Measurements from ENCODE around the gene PRKCA.

PRKCA gene

GRCh38 chr17:66836063-66837005 lies 533.9 kb downstream of the PRKCA start:
- H3K27me3 Mint-ChIP-seq, result peaks cover 60% of the 10 kb centered on the region
- H3K9me3 Mint-ChIP-seq, result no peaks in the 10 kb centered on the region
- H3K27ac Mint-ChIP-seq, result no peak overlapping the region
- H3K4me3 Mint-ChIP-seq, result no peak overlapping the region
- no peaks in the 10 kb centered on the region for H3K36me3 Mint-ChIP-seq (ENCODE audit: low read depth)
- H3K4me1 Mint-ChIP-seq (ENCODE audit: low read depth), result no peaks in the 10 kb centered on the region
- no peak for DNase-seq

GRCh38 chr17:66837226-66837625 lies 534.8 kb downstream of the PRKCA start:
- Mint-ChIP-seq H3K9me3 (no peaks in the 10 kb centered on the region), H3K27me3 (peaks cover 52% of the 10 kb centered on the region)

GRCh38 chr17:66837885-66838665 lies 535.7 kb downstream of the PRKCA start:
- peaks cover 45% of the 10 kb centered on the region for H3K27me3 Mint-ChIP-seq
- H3K27ac Mint-ChIP-seq, result no peak overlapping the region
- no peaks in the 10 kb centered on the region for H3K9me3 Mint-ChIP-seq
- no peaks in the 10 kb centered on the region for H3K36me3 Mint-ChIP-seq (ENCODE audit: low read depth)
- no peaks in the 10 kb centered on the region for H3K4me1 Mint-ChIP-seq (ENCODE audit: low read depth)
- H3K4me3 Mint-ChIP-seq, result no peak overlapping the region
- DNase-seq, result no peak

More at GRCh38 chr17:66837226-66837625, 534.8 kb downstream of the PRKCA start:
- no peak overlapping the region for H3K27ac Mint-ChIP-seq
- DNase-seq, result no peak
- no peaks in the 10 kb centered on the region for H3K4me1 Mint-ChIP-seq (ENCODE audit: low read depth)
- H3K4me3 Mint-ChIP-seq, result no peak overlapping the region
- H3K36me3 Mint-ChIP-seq (ENCODE audit: low read depth), result no peaks in the 10 kb centered on the region

GRCh38 chr17:66839616-66840015 lies 537.2 kb downstream of the PRKCA start:
- no peaks in the 10 kb centered on the region for H3K4me1 Mint-ChIP-seq (ENCODE audit: low read depth)

GRCh38 chr17:66840061-66840460 lies 537.6 kb downstream of the PRKCA start:
- Mint-ChIP-seq H3K27me3 (peaks cover 32% of the 10 kb centered on the region), H3K4me1 (ENCODE audit: low read depth) (no peaks in the 10 kb centered on the region), H3K4me3 (no peak overlapping the region), H3K36me3 (ENCODE audit: low read depth) (no peaks in the 10 kb centered on the region), H3K27ac (no peak overlapping the region), H3K9me3 (no peaks in the 10 kb centered on the region)
- DNase-seq, result no peak

More at GRCh38 chr17:66839616-66840015, 537.2 kb downstream of the PRKCA start:
- Mint-ChIP-seq H3K36me3 (ENCODE audit: low read depth) (no peaks in the 10 kb centered on the region), H3K27ac (no peak overlapping the region), H3K4me3 (no peak overlapping the region), H3K9me3 (no peaks in the 10 kb centered on the region), H3K27me3 (peaks cover 30% of the 10 kb centered on the region)
- no peak for DNase-seq

GRCh38 chr17:66841328-66841727 lies 538.9 kb downstream of the PRKCA start:
- DNase-seq, result no peak
- Mint-ChIP-seq H3K27ac (no peak overlapping the region), H3K36me3 (ENCODE audit: low read depth) (no peaks in the 10 kb centered on the region), H3K4me1 (ENCODE audit: low read depth) (no peaks in the 10 kb centered on the region), H3K4me3 (no peak overlapping the region), H3K27me3 (peaks cover 27% of the 10 kb centered on the region), H3K9me3 (peaks cover 5% of the 10 kb centered on the region)

GRCh38 chr17:66841744-66842143 lies 539.3 kb downstream of the PRKCA start:
- Mint-ChIP-seq H3K27ac (no peak overlapping the region), H3K27me3 (peaks cover 23% of the 10 kb centered on the region), H3K9me3 (peaks cover 10% of the 10 kb centered on the region), H3K4me1 (ENCODE audit: low read depth) (no peaks in the 10 kb centered on the region), H3K36me3 (ENCODE audit: low read depth) (no peaks in the 10 kb centered on the region), H3K4me3 (no peak overlapping the region)
- no peak for DNase-seq

- no peak overlapping the region for H3K4me3 Mint-ChIP-seq
- no peaks in the 10 kb centered on the region for H3K36me3 Mint-ChIP-seq (ENCODE audit: low read depth)
- DNase-seq, result no peak
- no peak overlapping the region for H3K27ac Mint-ChIP-seq
- H3K4me1 Mint-ChIP-seq (ENCODE audit: low read depth), result no peaks in the 10 kb centered on the region
- peaks cover 13% of the 10 kb centered on the region for H3K9me3 Mint-ChIP-seq
- peaks cover 20% of the 10 kb centered on the region for H3K27me3 Mint-ChIP-seq
These were observed 540.1 kb downstream of the PRKCA start for GRCh38 chr17:66842505-66842904.

GRCh38 chr17:66842959-66843358 lies 540.5 kb downstream of the PRKCA start:
- Mint-ChIP-seq H3K36me3 (ENCODE audit: low read depth) (no peaks in the 10 kb centered on the region), H3K4me3 (no peak overlapping the region), H3K27ac (no peak overlapping the region), H3K4me1 (ENCODE audit: low read depth) (no peaks in the 10 kb centered on the region), H3K9me3 (peaks cover 13% of the 10 kb centered on the region), H3K27me3 (peaks cover 20% of the 10 kb centered on the region)
- DNase-seq, result no peak

- Mint-ChIP-seq H3K36me3 (ENCODE audit: low read depth) (no peaks in the 10 kb centered on the region), H3K27ac (no peak overlapping the region), H3K4me3 (no peak overlapping the region), H3K9me3 (peaks cover 13% of the 10 kb centered on the region), H3K27me3 (peaks cover 20% of the 10 kb centered on the region), H3K4me1 (ENCODE audit: low read depth) (no peaks in the 10 kb centered on the region)
- no peak for DNase-seq
These were observed 541.2 kb downstream of the PRKCA start for GRCh38 chr17:66843627-66844026.

- H3K36me3 Mint-ChIP-seq (ENCODE audit: low read depth), result no peaks in the 10 kb centered on the region
- H3K27me3 Mint-ChIP-seq, result peaks cover 13% of the 10 kb centered on the region
- no peak overlapping the region for H3K27ac Mint-ChIP-seq
- no peak for DNase-seq
- H3K4me3 Mint-ChIP-seq, result no peak overlapping the region
- peaks cover 13% of the 10 kb centered on the region for H3K9me3 Mint-ChIP-seq
- no peaks in the 10 kb centered on the region for H3K4me1 Mint-ChIP-seq (ENCODE audit: low read depth)
These were observed 545.3 kb downstream of the PRKCA start for GRCh38 chr17:66847704-66848103.

GRCh38 chr17:66848496-66848895 lies 546.1 kb downstream of the PRKCA start:
- no peak overlapping the region for H3K4me3 Mint-ChIP-seq
- H3K4me1 Mint-ChIP-seq (ENCODE audit: low read depth), result no peaks in the 10 kb centered on the region
- H3K27me3 Mint-ChIP-seq, result peaks cover 13% of the 10 kb centered on the region
- peaks cover 13% of the 10 kb centered on the region for H3K9me3 Mint-ChIP-seq
- no peaks in the 10 kb centered on the region for H3K36me3 Mint-ChIP-seq (ENCODE audit: low read depth)
- no peak for DNase-seq
- H3K27ac Mint-ChIP-seq, result no peak overlapping the region

- H3K36me3 Mint-ChIP-seq (ENCODE audit: low read depth), result no peaks in the 10 kb centered on the region
- H3K27me3 Mint-ChIP-seq, result peaks cover 13% of the 10 kb centered on the region
- peaks cover 13% of the 10 kb centered on the region for H3K9me3 Mint-ChIP-seq
- no peak for DNase-seq
- no peak overlapping the region for H3K27ac Mint-ChIP-seq
- H3K4me1 Mint-ChIP-seq (ENCODE audit: low read depth), result no peaks in the 10 kb centered on the region
- no peak overlapping the region for H3K4me3 Mint-ChIP-seq
These were observed 546.7 kb downstream of the PRKCA start for GRCh38 chr17:66849032-66849655.

GRCh38 chr17:66849851-66850580 lies 547.6 kb downstream of the PRKCA start:
- Mint-ChIP-seq H3K36me3 (ENCODE audit: low read depth) (no peaks in the 10 kb centered on the region), H3K4me1 (ENCODE audit: low read depth) (no peaks in the 10 kb centered on the region), H3K9me3 (peaks cover 16% of the 10 kb centered on the region), H3K27me3 (peaks cover 10% of the 10 kb centered on the region), H3K27ac (no peak overlapping the region), H3K4me3 (no peak overlapping the region)
- DNase-seq, result no peak

All from activated T-cell treated with anti-CD3 and anti-CD28 coated beads, Interleukin-2, amount 50 U/mL, for 24 hours (primary cell).